ENCODE measurements around the gene NPAS2.

NPAS2 gene

GRCh38 chr2:101040072-101040471, 220.1 kb downstream of the NPAS2 start:
- no peak for TF ChIP-seq CTCF (IDR thresholded peaks at IDR 0.05)

GRCh38 chr2:101040761-101041160, 220.8 kb downstream of the NPAS2 start:
- no peak for TF ChIP-seq CTCF (IDR thresholded peaks at IDR 0.05)

- TF ChIP-seq CTCF (IDR thresholded peaks at IDR 0.05): no peak
These were observed 221.5 kb downstream of the NPAS2 start for GRCh38 chr2:101041413-101041812.

GRCh38 chr2:101045330-101045729, 225.4 kb downstream of the NPAS2 start:
- TF ChIP-seq CTCF (IDR thresholded peaks at IDR 0.05): no peak
